ENCODE data around the gene GPSM3. TPM values are rescaled to one million over a fixed set of nuclear protein-coding genes. Genes with fewer than 3 reads are reported as not detected.
A peak's percentile ranks its signal among the peaks of the same experiment; 100 is the strongest.

Gene GPSM3
- total RNA-seq, 1 donor from 2014 or later: 3.1 TPM

DNA sequence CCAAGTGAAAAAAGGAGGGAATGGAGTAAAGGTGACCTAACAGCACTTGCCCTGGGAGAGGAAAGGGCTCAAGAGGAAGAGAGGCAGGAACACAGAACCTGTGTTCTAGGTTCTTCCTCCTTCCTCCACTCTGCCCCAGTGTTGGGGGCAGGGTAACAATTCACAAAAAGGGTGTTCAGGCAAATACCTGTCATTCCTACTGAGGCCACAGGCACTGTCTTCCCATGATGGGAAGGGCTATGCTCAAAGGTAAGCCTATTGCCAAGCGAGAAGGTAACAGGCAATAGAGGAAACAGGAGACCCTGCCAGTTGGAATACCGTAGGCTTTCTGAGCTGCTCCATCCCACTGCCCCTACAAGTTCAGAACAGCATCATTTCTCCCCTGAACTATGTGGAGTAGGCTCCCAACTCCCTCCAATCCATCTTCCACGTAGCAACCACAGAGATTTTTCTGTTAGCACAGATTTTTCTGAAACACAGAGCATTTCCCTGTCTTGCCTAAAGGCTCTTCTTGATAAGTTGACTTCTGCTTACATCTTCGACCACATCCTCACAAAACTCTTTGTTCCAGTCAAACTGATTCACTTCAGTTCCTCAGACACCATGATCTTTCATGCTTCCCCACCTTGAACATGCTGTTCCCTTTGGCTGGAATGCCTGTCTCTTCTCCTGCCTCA, 19.3 kb downstream of the GPSM3 start:
- no peak for DNase-seq

DNA sequence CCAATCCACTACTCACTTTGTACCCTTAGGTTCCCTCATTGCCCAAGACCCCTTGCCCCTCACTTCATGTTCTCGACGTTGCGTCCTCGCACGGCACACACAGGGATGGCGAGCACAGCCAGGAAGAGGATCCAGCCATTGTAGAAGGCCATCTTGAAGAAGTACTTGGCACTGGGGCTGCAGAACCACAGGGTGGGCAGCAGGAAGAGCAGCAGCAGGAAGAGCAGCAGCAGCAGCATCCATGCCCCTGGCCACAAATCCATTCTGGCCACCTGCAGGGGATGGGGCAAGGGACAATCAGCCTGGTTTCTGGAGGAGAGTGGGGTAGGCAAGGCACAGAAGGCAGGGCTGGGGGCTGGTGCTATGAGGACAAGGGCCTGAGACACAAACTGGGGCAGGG, 21.2 kb downstream of the GPSM3 start:
- DNase-seq: no peak

GRCh38 chr6:32170294-32170693, 22.1 kb downstream of the GPSM3 start:
- DNase-seq: no peak

DNA sequence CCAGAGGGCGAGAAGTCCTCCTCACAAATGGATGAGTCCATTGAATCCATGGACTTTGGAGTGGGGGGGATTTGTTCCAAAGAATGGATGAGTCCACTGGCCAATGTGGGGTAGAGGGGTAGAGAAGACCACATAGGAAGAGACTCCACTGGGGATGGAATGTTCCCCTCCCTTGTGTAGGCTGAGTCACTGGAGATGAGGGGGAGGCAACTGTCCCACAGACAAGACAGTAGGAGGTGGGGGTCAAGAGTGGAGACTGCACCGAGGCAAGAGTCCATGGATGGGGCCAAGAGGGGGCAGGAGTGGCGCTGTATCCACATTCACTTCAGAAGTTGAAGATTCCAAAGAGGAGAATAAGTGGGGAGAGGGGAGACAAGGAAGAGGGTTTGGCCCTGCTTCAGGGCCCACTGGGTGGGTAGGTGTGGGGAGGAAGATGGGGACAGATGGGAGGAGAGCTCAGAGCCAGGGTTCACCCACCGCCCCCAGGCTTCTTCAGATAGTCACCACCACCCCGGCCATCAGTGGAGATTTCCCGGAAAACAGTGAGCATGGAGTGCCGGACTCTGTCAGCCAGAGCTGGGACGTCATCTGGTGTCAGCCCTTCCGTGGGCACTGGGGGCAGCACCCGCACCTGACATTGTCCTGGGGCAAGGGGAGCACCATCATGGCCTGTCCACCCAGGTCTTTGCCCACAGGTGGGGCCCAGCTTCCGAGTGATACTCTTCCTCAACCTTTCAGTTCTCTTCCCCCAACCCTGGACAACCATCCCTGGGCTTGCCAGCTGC, 23.4 kb downstream of the GPSM3 start:
- no peak for DNase-seq

DNA sequence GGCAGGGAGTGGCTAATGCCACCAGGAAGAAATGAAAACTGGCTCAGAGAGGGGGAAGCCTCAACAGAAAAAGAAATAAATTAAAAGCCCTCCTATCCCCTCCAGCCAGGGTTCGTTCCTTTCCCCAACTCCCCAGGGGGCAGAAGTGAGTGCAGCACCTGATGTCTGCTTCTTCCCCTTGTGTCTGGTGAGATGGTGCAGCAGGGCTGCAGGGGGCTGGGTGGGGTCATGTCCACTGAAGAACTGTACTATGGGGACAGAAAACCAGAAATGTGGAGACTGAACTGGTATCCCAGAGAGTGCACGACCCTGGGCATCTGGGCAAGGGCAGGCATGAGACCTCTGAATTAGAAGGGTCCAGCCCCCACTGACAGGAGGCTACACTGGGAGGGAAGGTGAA, 24.1 kb downstream of the GPSM3 start:
- DNase-seq: no peak

GRCh38 chr6:32167761-32168262, 24.6 kb downstream of the GPSM3 start:
- DNase-seq: no peak

DNA sequence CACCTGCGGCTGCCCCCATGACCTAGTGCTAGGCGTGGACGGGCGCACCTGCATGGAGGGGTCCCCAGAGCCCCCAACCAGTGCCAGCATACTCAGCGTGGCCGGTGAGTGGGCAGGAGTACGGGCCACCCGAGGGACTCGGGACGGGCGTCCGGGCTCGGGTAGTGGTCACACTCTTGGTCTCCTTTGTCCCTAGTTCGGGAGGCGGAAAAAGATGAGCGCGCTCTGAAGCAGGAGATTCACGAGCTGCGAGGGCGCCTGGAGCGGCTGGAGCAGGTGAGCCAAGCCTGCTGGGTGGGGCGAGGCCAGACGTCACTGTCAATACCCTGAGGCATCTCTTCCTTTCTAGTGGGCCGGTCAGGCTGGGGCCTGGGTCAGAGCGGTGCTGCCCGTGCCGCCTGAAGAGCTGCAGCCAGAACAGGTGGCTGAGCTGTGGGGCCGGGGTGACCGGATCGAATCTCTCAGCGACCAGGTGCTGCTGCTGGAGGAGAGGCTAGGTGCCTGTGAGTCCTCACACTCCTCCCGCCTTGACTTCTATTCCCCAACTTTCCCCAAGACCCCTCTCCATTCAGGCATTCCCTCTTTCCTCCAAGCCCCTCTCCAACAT, 25.2 kb downstream of the GPSM3 start:
- DNase-seq: no peak

DNA sequence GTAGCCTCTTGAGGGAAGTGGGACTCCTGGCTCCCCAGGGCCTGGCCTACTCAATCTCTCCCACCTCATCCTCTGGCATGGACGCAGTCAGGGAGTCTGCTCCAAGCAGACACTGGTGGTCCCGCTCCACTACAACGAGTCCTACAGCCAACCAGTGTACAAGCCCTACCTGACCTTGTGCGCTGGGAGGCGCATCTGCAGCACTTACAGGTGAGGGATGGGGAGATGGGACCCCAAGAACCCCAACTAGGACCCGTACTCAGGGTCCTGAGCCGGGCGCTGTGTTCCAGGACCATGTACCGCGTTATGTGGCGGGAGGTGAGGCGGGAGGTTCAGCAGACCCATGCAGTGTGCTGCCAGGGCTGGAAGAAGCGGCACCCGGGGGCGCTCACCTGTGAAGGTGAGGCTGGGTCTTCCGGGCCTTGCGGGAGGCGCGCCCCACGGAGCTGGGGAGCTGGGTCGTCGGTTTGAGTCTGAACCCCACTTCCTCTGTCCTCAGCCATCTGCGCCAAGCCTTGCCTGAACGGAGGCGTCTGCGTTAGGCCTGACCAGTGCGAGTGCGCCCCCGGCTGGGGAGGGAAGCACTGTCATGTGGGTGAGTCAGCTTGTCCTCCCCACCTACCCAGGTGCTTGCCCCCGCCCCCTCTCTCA, 25.9 kb downstream of the GPSM3 start:
- DNase-seq: no peak

DNA sequence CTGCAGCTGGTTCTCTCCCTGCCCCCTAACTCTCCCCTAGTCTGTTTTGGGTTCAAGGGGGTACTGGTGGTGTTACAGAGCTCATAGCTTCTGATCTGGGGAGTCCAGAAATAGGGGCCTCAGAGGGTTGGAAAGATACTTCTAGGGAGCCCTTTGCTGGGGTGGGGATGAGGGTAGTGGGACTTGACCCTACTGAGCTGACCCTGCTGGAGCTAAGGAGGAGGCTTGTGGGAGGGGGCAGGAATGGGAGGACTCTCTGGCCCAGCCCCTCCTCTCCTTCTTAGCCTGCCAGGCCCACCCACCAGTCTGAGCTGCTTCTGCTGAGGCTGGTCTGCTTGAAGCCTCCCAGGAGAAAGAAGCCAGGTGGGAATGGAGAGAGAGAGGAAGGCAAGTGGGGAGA, 28.1 kb downstream of the GPSM3 start, which contains the start of gene EGFL8:
Gene EGFL8 (plus strand): TSS at position 301 of the 400 bp plus-strand sequence. CDS start 1,571 bp downstream, outside the sequence.
- DNase-seq: no peak

- no peak for DNase-seq
Measured at GRCh38 chr6:32163559-32164258, 28.7 kb downstream of the GPSM3 start.

DNA sequence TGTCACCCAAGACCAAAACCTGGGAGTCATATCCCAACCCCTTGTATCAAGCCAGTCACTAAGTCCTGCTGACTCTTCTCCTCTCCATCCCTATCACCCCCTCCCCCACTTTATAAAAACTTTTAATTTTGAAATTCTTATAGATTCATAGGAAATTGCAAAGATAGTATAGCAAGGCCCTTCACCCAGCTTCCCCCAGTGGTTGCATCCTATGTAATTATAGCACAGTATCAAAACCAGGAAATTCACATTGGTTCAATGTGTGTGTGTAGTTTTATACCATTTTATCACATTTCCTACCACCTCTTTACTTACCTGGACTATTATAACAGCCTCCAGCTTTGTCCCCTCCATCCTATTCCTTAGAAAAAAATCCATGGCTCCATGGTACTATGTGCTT, 34.4 kb downstream of the GPSM3 start:
- no peak for DNase-seq

- DNase-seq: no peak
Measured at GRCh38 chr6:32156891-32157290, 35.6 kb downstream of the GPSM3 start.

DNA sequence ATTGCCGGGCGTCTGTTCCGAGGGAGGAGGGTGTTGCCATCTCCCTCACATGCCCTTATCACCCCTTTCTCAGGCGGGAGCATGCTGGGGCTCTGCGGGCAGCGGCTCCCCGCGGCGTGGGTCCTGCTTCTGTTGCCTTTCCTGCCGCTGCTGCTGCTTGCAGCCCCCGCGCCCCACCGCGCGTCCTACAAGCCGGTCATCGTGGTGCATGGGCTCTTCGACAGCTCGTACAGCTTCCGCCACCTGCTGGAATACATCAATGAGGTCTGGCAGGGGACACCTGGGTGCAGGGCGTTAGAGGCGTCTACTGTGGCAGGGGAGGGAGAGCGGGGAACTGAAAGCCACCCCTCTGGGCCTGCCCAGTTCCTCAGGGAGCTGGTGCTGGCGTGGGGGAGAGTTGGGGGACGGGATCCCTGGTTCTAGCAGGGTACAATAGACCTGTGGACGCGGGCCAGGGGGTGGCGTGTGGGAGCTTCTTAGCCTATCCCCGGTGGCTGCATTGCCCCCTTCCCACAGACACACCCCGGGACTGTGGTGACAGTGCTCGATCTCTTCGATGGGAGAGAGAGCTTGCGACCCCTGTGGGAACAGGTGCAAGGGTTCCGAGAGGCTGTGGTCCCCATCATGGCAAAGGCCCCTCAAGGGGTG, 37.8 kb downstream of the GPSM3 start:
- DNase-seq: peak; percentile 77

- DNase-seq: peak; percentile 95
Measured at GRCh38 chr6:32153564-32154513, 38.6 kb downstream of the GPSM3 start, which contains the start of gene PPT2. PPT2 (plus strand) TSS chr6:32154141; CDS start chr6:32154595, 454 bp downstream.

GRCh38 chr6:32152769-32153563, 39.5 kb downstream of the GPSM3 start:
- DNase-seq: peak; percentile 36

- no peak for DNase-seq
Measured at GRCh38 chr6:32151863-32152768, 40.3 kb downstream of the GPSM3 start, which contains the start of gene PRRT1. PRRT1 (minus strand) TSS chr6:32151939; CDS start chr6:32151827, 112 bp downstream.

GRCh38 chr6:32151181-32151862, 41.1 kb downstream of the GPSM3 start:
- DNase-seq: no peak

Measured in dermis blood vessel endothelial cell (primary cell).